Central memory CD8-positive, alpha-beta T cell (primary cell): Measurements from ENCODE around the gene AHCYL1.
A peak's percentile ranks its signal among the peaks of the same experiment; 100 is the strongest.
"Not testable (repeated sequence)": the region's sequence is repeated elsewhere in the genome, so short reads cannot be mapped to it uniquely, and the experiment has no call there.

Source experiments
- ATAC-seq: fragments of 150-1000 bp; cut with Tn5 transposase; replicated peaks from 2 replicates; pipeline ENCODE4 v1.10.0; 2022; ENCODE audit warnings: mild to moderate bottlenecking, moderate FRiP score, moderate number of reproducible peaks; ENCODE audit not compliant: poor library complexity, severe bottlenecking; ENCODE audit errors: extremely low read depth
- DNase-seq, 2 donors: peaks; one replicate each; pipeline ENCODE4 v3.0.0; 2021; ENCODE audit warnings: low spot score in 2 of 2
- H3K27ac Mint-ChIP-seq: one replicate; pipeline ENCODE4 v1.8.0; 2022; ENCODE audit warnings: low read depth, mild to moderate bottlenecking, moderate library complexity, mixed read lengths
- H3K27me3 Mint-ChIP-seq: one replicate; pipeline ENCODE4 v1.8.0; 2022; ENCODE audit warnings: mixed read lengths
- H3K36me3 Mint-ChIP-seq: one replicate; pipeline ENCODE4 v1.8.0; 2022; ENCODE audit warnings: mild to moderate bottlenecking, moderate library complexity, mixed read lengths; ENCODE audit not compliant: insufficient read depth
- H3K4me1 Mint-ChIP-seq: one replicate; pipeline ENCODE4 v1.8.0; 2022; ENCODE audit warnings: mixed read lengths
- H3K4me3 Mint-ChIP-seq: one replicate; pipeline ENCODE4 v1.8.0; 2022; ENCODE audit warnings: mild to moderate bottlenecking, moderate library complexity, mixed read lengths
- H3K9me3 Mint-ChIP-seq: one replicate; pipeline ENCODE4 v1.8.0; 2022; ENCODE audit warnings: mixed read lengths

AHCYL1 gene

GRCh38 chr1:110007046-110007830 lies 22.7 kb downstream of the AHCYL1 start:
- peak overlapping the region; percentile 47 for H3K27ac Mint-ChIP-seq

GRCh38 chr1:110008971-110009565 lies 24.5 kb downstream of the AHCYL1 start:
- no peaks in the 10 kb centered on the region for H3K9me3 Mint-ChIP-seq

More at GRCh38 chr1:110007046-110007830, 22.7 kb downstream of the AHCYL1 start:
- Mint-ChIP-seq H3K4me3 (no peak overlapping the region), H3K27me3 (no peaks in the 10 kb centered on the region), H3K4me1 (peaks cover 56% of the 10 kb centered on the region), H3K36me3 (peaks cover 17% of the 10 kb centered on the region), H3K9me3 (no peaks in the 10 kb centered on the region)
- no peak for ATAC-seq
- no peak for DNase-seq

GRCh38 chr1:110011527-110012041 lies 27.0 kb downstream of the AHCYL1 start:
- Mint-ChIP-seq H3K36me3 (peaks cover 47% of the 10 kb centered on the region), H3K4me1 (peaks cover 20% of the 10 kb centered on the region), H3K9me3 (no peaks in the 10 kb centered on the region), H3K4me3 (no peak overlapping the region), H3K27me3 (no peaks in the 10 kb centered on the region), H3K27ac (peak overlapping the region; percentile 29)
- peak; percentile 86 for ATAC-seq
- peak in 1 of 2 donors; percentile 17 for DNase-seq

More at GRCh38 chr1:110008971-110009565, 24.5 kb downstream of the AHCYL1 start:
- Mint-ChIP-seq H3K4me1 (peaks cover 40% of the 10 kb centered on the region), H3K27ac (peak overlapping the region; percentile 19), H3K27me3 (no peaks in the 10 kb centered on the region), H3K4me3 (no peak overlapping the region), H3K36me3 (peaks cover 28% of the 10 kb centered on the region)
- DNase-seq (no peak), ATAC-seq (no peak)

- H3K27ac Mint-ChIP-seq = no peak overlapping the region
- peaks cover 13% of the 10 kb centered on the region for H3K4me1 Mint-ChIP-seq
- H3K4me3 Mint-ChIP-seq = no peak overlapping the region
- peaks cover 49% of the 10 kb centered on the region for H3K36me3 Mint-ChIP-seq
- ATAC-seq (peak; percentile 40), DNase-seq (no peak)
- H3K27me3 Mint-ChIP-seq = no peaks in the 10 kb centered on the region
- no peaks in the 10 kb centered on the region for H3K9me3 Mint-ChIP-seq
These were observed 27.7 kb downstream of the AHCYL1 start for GRCh38 chr1:110012100-110012780.

DNA sequence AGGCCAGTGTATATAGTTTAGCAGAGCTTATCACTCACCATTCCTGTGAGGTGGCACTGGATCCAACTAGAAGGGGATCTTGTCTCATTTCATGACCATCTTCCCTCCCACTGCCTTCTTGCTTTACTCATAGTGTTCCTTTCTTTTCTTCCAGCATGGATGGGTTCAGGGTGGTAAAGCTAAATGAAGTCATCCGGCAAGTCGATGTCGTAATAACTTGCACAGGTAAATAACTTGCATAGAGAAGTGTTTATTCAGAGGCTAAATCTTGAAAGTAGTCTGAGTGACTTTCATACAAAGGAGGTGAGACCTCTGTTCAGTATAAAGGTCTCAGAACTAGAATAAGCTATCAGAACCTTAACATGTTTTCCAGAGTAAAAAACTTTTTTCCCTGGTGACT lies 33.2 kb downstream of the AHCYL1 start:
- peaks cover 75% of the 10 kb centered on the region for H3K36me3 Mint-ChIP-seq
- no peaks in the 10 kb centered on the region for H3K4me1 Mint-ChIP-seq
- H3K4me3 Mint-ChIP-seq = no peak overlapping the region
- no peaks in the 10 kb centered on the region for H3K9me3 Mint-ChIP-seq
- no peak for DNase-seq
- ATAC-seq = no peak
- H3K27ac Mint-ChIP-seq = no peak overlapping the region
- no peaks in the 10 kb centered on the region for H3K27me3 Mint-ChIP-seq

DNA sequence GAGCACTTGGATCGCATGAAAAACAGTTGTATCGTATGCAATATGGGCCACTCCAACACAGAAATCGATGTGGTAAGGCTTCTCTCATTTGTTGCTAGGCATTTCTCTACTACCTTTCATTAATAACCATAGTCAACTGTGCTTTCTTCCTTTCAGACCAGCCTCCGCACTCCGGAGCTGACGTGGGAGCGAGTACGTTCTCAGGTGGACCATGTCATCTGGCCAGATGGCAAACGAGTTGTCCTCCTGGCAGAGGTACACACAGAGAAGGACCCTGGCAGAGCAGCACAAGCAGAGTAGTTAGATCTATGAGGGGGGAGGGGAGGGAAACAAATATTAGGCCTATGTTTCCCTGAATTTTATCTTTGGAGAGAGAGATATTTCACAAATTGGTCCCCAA lies 33.8 kb downstream of the AHCYL1 start:
- Mint-ChIP-seq H3K4me3 (no peak overlapping the region), H3K9me3 (no peaks in the 10 kb centered on the region), H3K27me3 (no peaks in the 10 kb centered on the region), H3K36me3 (peaks cover 74% of the 10 kb centered on the region), H3K27ac (no peak overlapping the region), H3K4me1 (no peaks in the 10 kb centered on the region)
- DNase-seq = no peak
- no peak for ATAC-seq

DNA sequence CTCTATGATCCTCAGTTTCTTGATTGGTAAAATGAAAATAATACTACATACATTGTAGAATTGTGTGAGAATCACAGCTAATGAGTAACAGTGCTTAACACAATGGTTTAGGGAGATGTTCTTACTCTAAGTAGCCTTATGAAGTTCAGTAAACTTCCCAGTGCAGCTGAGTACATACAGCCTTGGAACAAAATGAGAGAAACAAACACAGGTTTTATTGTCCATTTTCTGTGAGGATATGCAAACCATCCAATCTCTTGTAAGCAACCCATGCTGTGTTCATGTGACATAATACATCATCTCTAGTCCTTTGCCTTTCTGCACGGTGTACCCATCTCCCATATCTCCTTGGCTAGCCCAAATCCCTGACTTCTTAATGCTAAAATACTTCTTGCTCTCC lies 35.2 kb downstream of the AHCYL1 start:
- no peak overlapping the region for H3K4me3 Mint-ChIP-seq
- no peaks in the 10 kb centered on the region for H3K9me3 Mint-ChIP-seq
- DNase-seq (no peak), ATAC-seq (no peak)
- H3K36me3 Mint-ChIP-seq = peaks cover 67% of the 10 kb centered on the region
- H3K4me1 Mint-ChIP-seq = no peaks in the 10 kb centered on the region
- no peaks in the 10 kb centered on the region for H3K27me3 Mint-ChIP-seq
- H3K27ac Mint-ChIP-seq = peak overlapping the region; percentile 13

GRCh38 chr1:110021285-110021684 lies 36.7 kb downstream of the AHCYL1 start:
- H3K27ac Mint-ChIP-seq = no peak overlapping the region
- H3K4me1 Mint-ChIP-seq = no peaks in the 10 kb centered on the region
- no peak for ATAC-seq
- DNase-seq = no peak
- peaks cover 55% of the 10 kb centered on the region for H3K36me3 Mint-ChIP-seq
- H3K27me3 Mint-ChIP-seq = no peaks in the 10 kb centered on the region
- no peak overlapping the region for H3K4me3 Mint-ChIP-seq
- no peaks in the 10 kb centered on the region for H3K9me3 Mint-ChIP-seq

DNA sequence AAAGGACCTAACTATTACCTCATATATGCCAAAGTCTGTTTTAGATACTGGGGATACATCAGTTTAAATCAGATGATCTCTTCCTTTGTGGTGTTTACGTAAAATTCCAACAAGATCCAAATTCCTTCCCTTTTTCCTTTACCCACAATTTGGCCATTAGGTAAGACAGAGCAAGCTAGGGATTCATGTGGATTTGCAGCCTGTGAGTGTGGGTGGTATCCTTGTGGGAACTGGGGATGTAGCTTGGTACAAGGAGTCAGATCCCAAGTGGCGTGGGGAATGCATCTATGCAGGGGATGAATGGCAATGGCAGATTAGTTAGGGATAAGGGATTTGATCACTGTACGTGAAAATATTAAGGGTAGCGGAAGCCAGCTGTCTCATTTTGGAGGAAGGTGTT lies 40.0 kb downstream of the AHCYL1 start:
- no peak for DNase-seq
- Mint-ChIP-seq H3K9me3 (no peaks in the 10 kb centered on the region), H3K36me3 (peaks cover 26% of the 10 kb centered on the region), H3K4me1 (no peaks in the 10 kb centered on the region), H3K4me3 (no peak overlapping the region), H3K27me3 (no peaks in the 10 kb centered on the region), H3K27ac (no peak overlapping the region)
- ATAC-seq = no peak

DNA sequence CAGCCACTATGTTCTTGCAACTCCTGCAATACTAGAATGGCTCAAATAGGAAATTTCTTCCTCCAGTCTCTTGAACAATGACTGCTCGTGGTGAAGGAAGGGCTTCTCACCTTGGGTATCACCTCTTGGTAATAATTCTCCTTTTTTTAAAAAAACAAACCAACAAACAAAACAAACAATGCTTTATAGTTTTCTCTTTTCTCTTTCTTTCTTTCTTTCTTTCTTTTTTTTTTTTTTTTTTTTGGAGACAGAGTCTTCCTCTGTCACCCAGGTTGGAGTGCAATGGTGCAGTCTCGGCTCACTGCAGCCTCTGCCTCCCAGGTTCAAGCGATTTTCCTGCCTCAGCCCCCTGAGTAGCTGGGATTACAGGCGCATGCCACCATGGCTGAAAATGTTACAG lies 46.1 kb downstream of the AHCYL1 start:
- not testable (repeated sequence) for ATAC-seq, DNase-seq, H3K9me3 Mint-ChIP-seq, H3K27me3 Mint-ChIP-seq, H3K36me3 Mint-ChIP-seq
- peak overlapping the region; percentile 96 for H3K27ac Mint-ChIP-seq
- peak overlapping the region; percentile 82 for H3K4me3 Mint-ChIP-seq
- peaks cover 27% of the 10 kb centered on the region for H3K4me1 Mint-ChIP-seq

GRCh38 chr1:110032327-110032726 lies 47.8 kb downstream of the AHCYL1 start:
- Mint-ChIP-seq H3K4me1 (peaks cover 27% of the 10 kb centered on the region), H3K4me3 (peak overlapping the region; percentile 3), H3K27ac (no peak overlapping the region), H3K36me3 (peaks cover 8% of the 10 kb centered on the region), H3K27me3 (no peaks in the 10 kb centered on the region), H3K9me3 (no peaks in the 10 kb centered on the region)
- DNase-seq = no peak
- no peak for ATAC-seq

- Mint-ChIP-seq H3K9me3 (no peaks in the 10 kb centered on the region), H3K4me1 (peaks cover 27% of the 10 kb centered on the region), H3K27me3 (no peaks in the 10 kb centered on the region), H3K27ac (peak overlapping the region; percentile 62), H3K4me3 (peak overlapping the region; percentile 86), H3K36me3 (peaks cover 11% of the 10 kb centered on the region)
- DNase-seq (no peak), ATAC-seq (no peak)
These were observed 48.9 kb downstream of the AHCYL1 start for GRCh38 chr1:110033421-110033820.
